ENCODE results near the gene TXNL4B.

Gene TXNL4B

DNA sequence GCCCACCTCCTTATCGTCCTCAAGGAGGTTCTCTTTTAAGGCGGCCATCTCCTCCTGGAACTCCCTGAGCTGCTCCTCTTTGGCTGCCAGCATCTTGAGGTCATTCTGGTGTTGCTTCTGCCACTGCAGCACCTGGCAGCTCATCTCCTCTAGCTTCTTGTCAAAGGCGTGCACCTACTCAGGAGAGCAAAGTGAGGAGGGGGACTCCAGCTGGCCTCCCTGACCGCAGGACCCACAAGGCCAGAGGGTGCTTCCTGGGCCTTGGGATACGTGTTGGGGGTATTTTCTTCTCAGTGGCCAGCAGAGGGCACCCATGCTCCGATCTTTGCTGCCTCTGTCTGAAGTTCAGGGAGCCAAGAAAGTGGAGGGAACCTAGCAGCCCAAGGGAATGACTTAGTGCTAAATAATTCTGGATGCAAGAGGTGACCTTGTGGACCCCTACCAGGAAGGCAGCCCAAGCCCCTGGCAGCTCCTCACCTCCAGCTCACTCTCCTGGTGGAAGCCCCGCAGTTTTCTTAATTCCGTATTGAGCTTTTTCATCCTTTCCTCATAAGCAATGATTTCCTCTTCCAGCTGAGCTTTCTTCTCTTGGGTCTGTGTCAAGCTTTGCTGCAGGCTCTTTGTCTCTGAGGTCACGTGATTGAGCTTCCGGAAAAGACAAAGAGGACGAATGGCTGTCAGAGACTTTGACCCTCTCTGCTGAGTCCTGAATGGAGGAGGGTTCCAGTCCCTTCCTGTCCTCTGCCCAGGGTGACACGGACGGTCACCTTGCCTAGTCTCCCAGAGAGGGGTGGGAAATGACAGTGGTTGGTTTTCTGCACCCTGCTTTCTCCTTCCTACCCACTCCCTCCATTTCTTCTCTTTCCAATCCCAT is 31.6 kb upstream of the TXNL4B start:
- TF ChIP-seq GATA1 (IDR thresholded peaks at IDR 0.05; ENCODE audit: low read depth, low read length) (no peak), POLR2A (IDR thresholded peaks at IDR 0.05; ENCODE audit: low read length) (no peak)
- peak; percentile 60 to 81 for DNase-seq

DNA sequence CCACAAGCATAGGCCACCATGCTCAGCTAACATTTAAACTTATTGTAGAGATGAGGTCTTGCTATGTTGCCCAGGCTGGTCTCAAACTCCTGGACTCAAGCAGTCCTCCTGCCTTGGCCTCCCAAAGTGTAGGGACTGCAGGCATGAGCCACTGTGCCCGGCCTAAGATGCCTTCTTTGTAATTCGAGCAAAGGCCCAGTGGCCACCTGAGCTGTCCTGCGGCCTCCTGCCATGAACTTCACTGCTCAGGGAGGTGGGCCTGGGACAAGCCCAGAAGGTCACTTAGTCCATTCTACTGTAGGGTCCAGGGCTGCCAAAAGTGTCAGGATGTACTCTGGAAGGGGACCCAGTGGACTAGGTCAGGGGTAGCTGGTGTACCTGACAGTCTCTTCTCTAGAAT is 30.7 kb upstream of the TXNL4B start:
- DNase-seq: no peak
- no peak for TF ChIP-seq GATA1 (IDR thresholded peaks at IDR 0.05; ENCODE audit: low read depth, low read length)
- TF ChIP-seq POLR2A (IDR thresholded peaks at IDR 0.05; ENCODE audit: low read length): no peak

DNA sequence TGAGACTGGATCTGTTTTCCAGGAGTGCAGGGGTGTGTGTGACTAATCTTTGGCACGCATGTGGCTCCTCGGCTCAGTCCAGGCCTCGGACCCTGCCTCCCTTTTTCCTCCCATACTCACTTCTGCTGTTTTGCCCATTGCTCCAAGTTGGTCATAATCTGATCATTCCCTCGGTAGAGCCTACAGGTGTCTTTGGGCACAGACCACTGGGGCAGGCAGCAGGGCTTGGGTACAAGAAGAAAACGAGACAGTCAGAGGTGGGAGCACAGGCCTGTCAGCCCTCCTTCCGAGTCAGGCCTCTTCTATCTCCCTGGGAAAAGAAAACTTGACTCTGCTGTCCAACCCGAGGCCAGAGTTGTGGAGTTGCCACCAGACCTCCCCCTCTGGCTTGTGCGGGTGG is 30.0 kb upstream of the TXNL4B start:
- TF ChIP-seq GATA1 (IDR thresholded peaks at IDR 0.05; ENCODE audit: low read depth, low read length) (no peak), POLR2A (IDR thresholded peaks at IDR 0.05; ENCODE audit: low read length) (no peak)
- no peak for DNase-seq

DNA sequence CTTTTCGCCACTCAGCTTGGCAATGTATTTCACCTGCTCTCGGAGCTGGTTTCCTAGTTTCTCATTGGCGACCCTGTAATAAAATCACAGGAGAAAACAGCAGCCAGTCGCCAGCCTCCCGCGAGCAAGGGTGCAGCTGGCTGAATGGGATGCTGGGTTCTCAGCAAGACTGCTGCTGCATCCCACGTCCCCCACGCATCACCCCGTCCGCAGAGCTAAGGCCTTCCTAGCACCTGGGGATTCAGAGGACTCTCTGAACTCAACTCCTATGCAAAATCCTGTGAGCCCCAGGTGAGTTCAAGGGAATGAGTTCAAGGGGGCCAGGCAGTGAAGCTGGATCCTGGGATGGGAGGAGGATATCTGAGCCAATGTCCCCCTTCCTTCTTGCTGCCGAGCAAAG is 29.5 kb upstream of the TXNL4B start:
- TF ChIP-seq GATA1 (IDR thresholded peaks at IDR 0.05; ENCODE audit: low read depth, low read length) (no peak), POLR2A (IDR thresholded peaks at IDR 0.05; ENCODE audit: low read length) (no peak)
- no peak for DNase-seq

DNA sequence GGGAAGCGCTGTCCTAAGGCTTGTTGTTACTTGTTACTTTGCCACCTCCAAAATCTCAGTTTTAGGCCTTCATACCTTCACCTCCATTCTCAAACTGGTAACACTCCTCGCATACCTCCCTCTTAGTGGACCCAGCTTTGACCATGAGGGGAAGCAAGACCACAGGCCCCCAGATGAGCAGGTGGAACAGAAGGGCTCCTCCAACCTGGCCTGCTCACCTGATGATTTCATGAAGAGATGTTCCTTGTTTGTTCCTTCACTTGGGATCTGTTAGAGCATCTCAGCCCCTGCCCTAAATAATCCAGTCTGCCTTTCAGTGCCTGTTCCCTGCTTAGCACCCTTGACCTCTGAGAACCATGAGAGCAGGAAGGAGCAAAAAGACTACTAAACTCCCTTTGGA is 28.9 kb upstream of the TXNL4B start:
- TF ChIP-seq POLR2A (IDR thresholded peaks at IDR 0.05; ENCODE audit: low read length) (no peak), GATA1 (IDR thresholded peaks at IDR 0.05; ENCODE audit: low read depth, low read length) (no peak)
- DNase-seq: no peak

DNA sequence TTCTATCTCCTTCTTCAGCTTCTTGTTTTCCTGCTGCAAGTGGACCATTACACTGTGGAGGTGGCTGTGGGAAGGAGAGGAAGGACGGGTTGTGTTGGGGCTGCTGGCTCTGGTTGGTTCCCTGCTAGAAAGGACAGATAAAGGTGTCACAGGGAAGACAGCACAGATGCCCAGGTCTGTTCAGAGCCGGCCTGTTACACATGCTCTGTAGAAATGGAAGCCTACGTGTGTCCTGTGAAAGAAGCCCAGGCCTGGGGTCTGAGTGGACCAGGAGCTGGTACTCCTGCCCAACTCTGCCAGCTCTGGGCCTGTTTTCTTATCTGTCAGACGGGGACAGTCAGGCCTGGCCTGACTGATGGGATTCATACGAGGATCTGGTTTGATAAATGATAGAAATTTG is 26.6 kb upstream of the TXNL4B start:
- no peak for DNase-seq
- TF ChIP-seq POLR2A (IDR thresholded peaks at IDR 0.05; ENCODE audit: low read length) (no peak), GATA1 (IDR thresholded peaks at IDR 0.05; ENCODE audit: low read depth, low read length) (no peak)

DNA sequence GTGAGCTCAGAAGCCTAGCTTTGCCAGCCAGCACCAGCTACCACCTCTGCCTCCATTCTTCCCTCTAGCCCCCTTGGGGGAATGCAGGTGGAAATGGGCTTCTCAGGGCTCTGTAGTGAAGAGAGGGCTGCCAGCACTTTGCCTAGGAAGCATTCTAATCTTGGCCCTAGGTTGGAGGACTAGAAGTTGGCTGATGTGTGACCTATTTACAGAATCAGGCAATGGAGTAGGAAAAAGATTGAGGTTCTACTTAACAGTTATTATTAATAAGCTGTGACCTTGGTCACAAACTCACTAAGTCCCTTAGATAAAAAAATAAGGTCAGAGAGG is 20.2 kb upstream of the TXNL4B start:
- no peak for DNase-seq
- no peak for TF ChIP-seq POLR2A (IDR thresholded peaks at IDR 0.05; ENCODE audit: low read length)
- no peak for TF ChIP-seq GATA1 (IDR thresholded peaks at IDR 0.05; ENCODE audit: low read depth, low read length)

DNA sequence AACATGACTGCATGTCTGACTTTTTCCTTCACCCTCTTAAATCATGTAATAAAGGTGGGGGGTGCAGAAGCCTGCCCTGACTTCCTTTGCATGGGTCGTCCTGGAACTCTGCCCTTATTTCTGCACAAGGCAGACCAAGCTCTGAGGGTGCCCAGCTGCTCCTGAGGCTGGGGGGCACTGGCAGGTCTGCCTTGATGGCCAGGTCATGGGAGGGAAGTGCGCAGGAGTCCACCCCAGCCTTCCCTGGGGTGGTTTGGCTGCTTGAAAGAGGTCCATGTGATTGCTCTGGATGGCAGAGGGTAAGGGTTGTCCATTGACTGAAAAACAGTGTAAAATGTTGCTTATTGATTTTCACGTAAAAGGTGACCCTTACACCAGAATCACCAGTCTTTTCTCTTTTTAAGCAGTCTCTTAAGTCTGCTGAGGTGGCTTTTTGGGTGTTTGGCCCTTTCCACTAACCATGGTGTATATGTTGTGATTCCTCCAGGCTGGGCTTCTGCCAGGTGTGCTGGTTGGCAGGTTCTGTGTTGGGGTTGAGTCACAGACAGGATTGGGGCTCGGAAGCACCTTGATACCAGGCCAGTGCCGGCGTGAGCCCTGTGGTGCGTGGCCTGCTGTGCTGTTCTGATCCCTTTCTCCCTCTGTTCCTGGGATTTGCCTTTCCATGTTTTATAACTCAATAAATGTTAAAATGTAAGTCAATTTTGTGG is 19.6 kb upstream of the TXNL4B start:
- DNase-seq: no peak
- TF ChIP-seq GATA1 (IDR thresholded peaks at IDR 0.05; ENCODE audit: low read depth, low read length): no peak
- no peak for TF ChIP-seq POLR2A (IDR thresholded peaks at IDR 0.05; ENCODE audit: low read length)

DNA sequence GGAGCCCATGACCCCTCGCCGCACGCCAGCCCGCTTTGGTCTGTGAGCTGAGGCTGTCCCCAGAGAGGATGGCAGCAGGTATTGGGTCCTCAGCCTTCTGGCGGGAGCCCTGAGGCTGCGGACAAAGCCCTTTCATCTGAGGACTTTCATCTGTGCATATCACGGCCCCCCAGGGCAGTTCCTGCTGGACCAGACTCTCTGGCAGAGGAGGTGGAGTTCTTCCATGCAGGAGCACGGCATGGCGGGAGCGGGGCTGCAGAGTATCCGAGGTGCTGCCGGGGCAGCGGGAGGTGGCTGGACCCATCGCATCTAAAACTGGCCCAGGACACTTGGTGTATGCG is 19.0 kb upstream of the TXNL4B start:
- TF ChIP-seq POLR2A (IDR thresholded peaks at IDR 0.05; ENCODE audit: low read length): no peak
- no peak for TF ChIP-seq GATA1 (IDR thresholded peaks at IDR 0.05; ENCODE audit: low read depth, low read length)
- no peak for DNase-seq

DNA sequence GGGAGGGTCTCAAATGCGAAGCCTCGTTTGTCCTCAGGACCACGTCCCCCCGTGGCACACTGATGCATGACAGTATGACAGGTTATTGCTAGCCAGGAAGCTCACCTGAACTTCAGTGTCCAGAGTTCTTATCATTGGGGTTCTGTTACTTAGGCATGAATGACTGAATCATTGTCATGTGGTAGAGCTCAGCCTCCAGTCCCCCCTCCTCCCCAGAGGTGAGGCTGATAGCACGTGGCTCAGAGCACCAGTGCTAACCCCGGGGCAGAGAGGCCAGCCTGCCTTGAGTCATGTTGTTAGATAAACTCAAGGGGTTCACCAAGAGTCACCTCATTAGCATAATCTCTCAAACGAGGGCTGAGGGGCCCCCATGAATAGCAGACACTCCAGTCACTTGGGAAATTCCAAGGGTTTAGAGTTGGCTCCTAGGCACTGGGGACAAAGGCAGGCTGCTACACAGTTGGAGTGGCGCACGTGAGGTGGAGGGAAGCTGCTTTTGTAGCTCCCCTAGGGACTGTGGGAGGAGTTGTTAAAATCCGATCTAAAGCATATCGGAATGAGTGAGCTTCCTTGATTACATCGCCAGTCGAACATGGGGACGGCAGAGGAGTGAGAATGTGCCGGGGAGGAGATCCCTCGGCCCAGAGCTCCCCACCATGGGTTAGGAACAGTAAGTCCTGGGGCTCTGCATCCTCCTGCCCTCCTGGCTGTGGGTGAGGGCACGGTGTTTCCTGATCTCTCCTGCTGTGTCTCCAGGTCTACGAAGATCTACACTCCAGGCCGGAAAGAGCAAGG is 18.4 kb upstream of the TXNL4B start:
- peak; percentile 22 to 44 for DNase-seq
- TF ChIP-seq POLR2A (IDR thresholded peaks at IDR 0.05; ENCODE audit: low read length): no peak
- TF ChIP-seq GATA1 (IDR thresholded peaks at IDR 0.05; ENCODE audit: low read depth, low read length): no peak

DNA sequence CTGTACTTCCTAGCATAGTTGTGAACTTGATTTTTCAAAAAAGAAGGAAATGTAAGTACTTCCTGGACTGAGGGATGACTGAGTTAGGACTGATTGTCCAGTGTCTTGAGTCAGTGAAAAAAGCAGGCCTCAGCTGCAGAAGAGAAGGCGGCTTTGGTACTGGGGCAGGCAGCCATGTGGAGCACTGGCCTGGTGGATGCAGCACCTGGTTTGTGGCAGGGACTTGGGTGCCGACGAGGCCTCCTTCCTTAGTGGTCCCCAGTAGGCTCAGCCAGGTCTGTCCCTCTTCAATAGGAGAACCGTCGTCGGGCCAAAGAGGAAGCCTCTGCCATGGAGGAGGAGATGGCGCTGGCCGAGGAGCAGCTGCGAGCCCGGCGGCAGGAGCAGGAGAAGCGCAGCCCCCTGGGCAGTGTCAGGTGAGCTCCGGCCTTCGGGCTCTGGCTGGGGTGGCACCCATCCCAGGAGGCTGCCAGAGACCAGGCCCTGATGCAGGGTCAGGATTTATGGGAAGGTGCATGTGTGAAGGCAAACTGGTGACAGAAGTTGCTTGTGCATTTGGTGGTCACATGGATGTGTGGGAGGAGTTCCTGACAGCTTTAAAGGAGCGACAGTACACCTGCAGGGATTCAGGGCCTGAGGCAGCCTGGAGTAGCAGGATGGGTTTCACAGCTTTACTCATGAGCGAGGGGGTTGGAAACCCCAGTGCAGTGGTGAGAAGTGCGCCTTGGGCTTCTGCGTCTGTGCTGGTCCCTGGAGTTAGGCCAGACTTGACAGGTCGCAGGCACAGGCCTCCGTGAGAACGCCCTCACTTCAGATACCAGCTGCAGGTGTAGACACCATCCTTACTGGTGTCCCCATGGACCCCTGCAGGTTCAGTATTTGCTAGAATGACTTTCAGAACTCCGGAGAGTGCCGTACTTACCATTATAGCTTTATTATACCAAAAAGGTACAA is 17.5 kb upstream of the TXNL4B start:
- DNase-seq: no peak
- TF ChIP-seq POLR2A (IDR thresholded peaks at IDR 0.05; ENCODE audit: low read length): no peak
- no peak for TF ChIP-seq GATA1 (IDR thresholded peaks at IDR 0.05; ENCODE audit: low read depth, low read length)

DNA sequence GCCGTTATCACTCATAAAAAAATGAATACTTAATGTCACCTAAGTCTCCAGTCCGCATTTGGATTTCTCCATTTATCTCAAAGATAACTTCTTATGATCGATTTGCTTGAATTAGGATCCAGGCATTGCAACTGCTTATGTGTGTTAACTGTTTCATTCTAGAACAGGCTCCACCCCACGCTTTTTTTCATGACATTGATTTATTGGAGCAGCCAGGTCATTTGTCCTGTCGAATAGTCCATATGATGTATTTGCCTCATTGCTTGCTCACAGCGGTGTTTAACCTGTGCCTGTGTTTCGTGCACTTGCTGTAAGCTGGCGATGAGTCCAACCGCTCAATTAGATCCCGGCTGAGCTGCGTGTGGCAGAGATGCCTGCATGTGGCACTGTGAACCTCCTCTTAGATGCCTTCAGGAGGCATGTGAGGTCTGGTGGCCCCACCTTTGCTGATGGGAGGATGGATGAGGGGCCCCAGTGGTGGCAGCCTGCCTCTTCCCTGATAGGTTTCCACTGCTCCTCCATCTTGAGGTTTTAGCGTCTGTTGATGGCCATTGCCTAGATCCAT is 16.6 kb upstream of the TXNL4B start:
- no peak for DNase-seq
- no peak for TF ChIP-seq GATA1 (IDR thresholded peaks at IDR 0.05; ENCODE audit: low read depth, low read length)
- no peak for TF ChIP-seq POLR2A (IDR thresholded peaks at IDR 0.05; ENCODE audit: low read length)

DNA sequence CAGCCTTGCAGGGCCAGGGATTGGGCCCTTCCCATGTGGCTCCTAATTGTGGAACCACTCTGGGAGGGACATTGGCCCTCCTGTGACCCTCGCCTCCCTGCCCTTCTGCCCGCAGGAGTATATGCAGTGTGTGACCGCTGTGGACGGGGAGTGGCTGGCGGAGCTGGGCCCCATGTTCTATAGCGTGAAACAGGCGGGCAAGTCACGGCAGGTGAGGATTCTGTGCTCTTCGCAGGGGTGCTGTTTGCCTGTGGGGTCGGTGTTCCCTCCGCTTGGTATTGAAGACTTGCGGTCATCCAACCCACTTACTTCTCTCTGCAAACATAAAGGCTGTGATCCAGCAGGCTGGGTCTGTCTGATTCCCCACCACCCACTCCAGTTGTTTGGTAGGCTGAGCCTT is 15.9 kb upstream of the TXNL4B start:
- TF ChIP-seq GATA1 (IDR thresholded peaks at IDR 0.05; ENCODE audit: low read depth, low read length): no peak
- TF ChIP-seq POLR2A (IDR thresholded peaks at IDR 0.05; ENCODE audit: low read length): no peak

More for the DNA sequence above, 15.9 kb upstream of the TXNL4B start:
- DNase-seq: no peak
